SJCRH30 (cell line): Measurements from ENCODE around the gene SPANXB1. TPM values are rescaled to one million over a fixed set of nuclear protein-coding genes. Genes with fewer than 3 reads are reported as not detected.
A peak's percentile ranks its signal among the peaks of the same experiment; 100 is the strongest.
"Not testable (repeated sequence)": the region's sequence is repeated elsewhere in the genome, so short reads cannot be mapped to it uniquely, and the experiment has no call there.

ENCODE experiments used
- DNase-seq, 2 experiments: peaks; one replicate each; pipeline ENCODE4 v3.0.0-alpha.2; 2015 to 2020
- H3K27ac ChIP-seq: fragments of 250-450 bp; sonication (Bioruptor Pico); 2 replicates; pipeline ENCODE4 v1.5.1; 2020; ENCODE audit warnings: mild to moderate bottlenecking, moderate library complexity
- H3K27me3 ChIP-seq: fragments of 250-450 bp; sonication (Bioruptor Pico); 2 replicates; pipeline ENCODE4 v1.5.1; 2020; ENCODE audit warnings: mild to moderate bottlenecking, moderate library complexity
- H3K36me3 ChIP-seq: fragments of 250-450 bp; sonication (Bioruptor Pico); 2 replicates; pipeline ENCODE4 v1.5.1; 2020; ENCODE audit warnings: mild to moderate bottlenecking, moderate library complexity
- H3K4me1 ChIP-seq: fragments of 250-450 bp; sonication (Bioruptor Pico); 2 replicates; pipeline ENCODE4 v1.5.1; 2020; ENCODE audit warnings: mild to moderate bottlenecking, moderate library complexity
- H3K4me3 ChIP-seq: fragments of 250-450 bp; sonication (Bioruptor Pico); 2 replicates; pipeline ENCODE4 v1.5.1; 2020; ENCODE audit warnings: mild to moderate bottlenecking, moderate library complexity
- H3K9me3 ChIP-seq: fragments of 250-450 bp; sonication (Bioruptor Pico); replicated peaks from 2 replicates; pipeline ENCODE4 v1.5.1; 2020; ENCODE audit warnings: mild to moderate bottlenecking, moderate library complexity
- total RNA-seq: library from RNA; depleted of rRNA; stranded (reverse); fragments of >200 nt; shearing (Covaris generic); gene quantifications from 2 replicates; pipeline ENCODE4 v1.2.3, GENCODE V29; 2014; rRNA removed

Gene SPANXB1
- not detected in 2 replicates for total RNA-seq

GRCh38 chrX:141002568-141002967, at the start of gene SPANXB1:
Gene SPANXB1 (plus strand): TSS chrX:141002594. CDS start chrX:141002694, 100 bp downstream.
- H3K9me3 ChIP-seq, H3K27me3 ChIP-seq, H3K4me1 ChIP-seq, H3K27ac ChIP-seq, DNase-seq, H3K4me3 ChIP-seq, H3K36me3 ChIP-seq: not testable (repeated sequence)

- H3K27me3 ChIP-seq = no peaks in the 10 kb centered on the region
- H3K27ac ChIP-seq = no peak overlapping the region
- DNase-seq = no peak
- H3K36me3 ChIP-seq = no peaks in the 10 kb centered on the region
- H3K9me3 ChIP-seq = no peaks in the 10 kb centered on the region
- no peak overlapping the region for H3K4me3 ChIP-seq
- H3K4me1 ChIP-seq = no peaks in the 10 kb centered on the region
Measured at GRCh38 chrX:140967036-140967435, 35.4 kb upstream of the SPANXB1 start.

GRCh38 chrX:140971099-140971795, 31.1 kb upstream of the SPANXB1 start:
- Histone ChIP-seq H3K4me3 (no peak overlapping the region), H3K27ac (no peak overlapping the region), H3K4me1 (no peaks in the 10 kb centered on the region), H3K36me3 (no peaks in the 10 kb centered on the region), H3K27me3 (no peaks in the 10 kb centered on the region), H3K9me3 (no peaks in the 10 kb centered on the region)
- no peak for DNase-seq

- H3K27ac ChIP-seq = no peak overlapping the region
- no peaks in the 10 kb centered on the region for H3K36me3 ChIP-seq
- no peak for DNase-seq
- no peaks in the 10 kb centered on the region for H3K27me3 ChIP-seq
- H3K9me3 ChIP-seq = no peaks in the 10 kb centered on the region
- H3K4me1 ChIP-seq = no peaks in the 10 kb centered on the region
- no peak overlapping the region for H3K4me3 ChIP-seq
Measured at GRCh38 chrX:140975472-140975871, 26.9 kb upstream of the SPANXB1 start.

GRCh38 chrX:140980271-140980670, 22.1 kb upstream of the SPANXB1 start:
- Histone ChIP-seq H3K4me1 (no peaks in the 10 kb centered on the region), H3K27ac (no peak overlapping the region), H3K9me3 (no peaks in the 10 kb centered on the region), H3K4me3 (no peak overlapping the region), H3K36me3 (no peaks in the 10 kb centered on the region), H3K27me3 (no peaks in the 10 kb centered on the region)
- DNase-seq = no peak

- Histone ChIP-seq H3K4me1 (no peaks in the 10 kb centered on the region), H3K9me3 (no peaks in the 10 kb centered on the region), H3K27me3 (no peaks in the 10 kb centered on the region), H3K4me3 (no peak overlapping the region), H3K36me3 (no peaks in the 10 kb centered on the region), H3K27ac (no peak overlapping the region)
- DNase-seq = no peak
Measured at GRCh38 chrX:140983730-140984129, 18.7 kb upstream of the SPANXB1 start.

- not testable (repeated sequence) for H3K27ac ChIP-seq, H3K4me3 ChIP-seq, H3K4me1 ChIP-seq, DNase-seq, H3K36me3 ChIP-seq, H3K9me3 ChIP-seq, H3K27me3 ChIP-seq
Measured at GRCh38 chrX:141005243-141005642, 2.8 kb downstream of the SPANXB1 start.

GRCh38 chrX:141044246-141044645, 41.9 kb downstream of the SPANXB1 start:
- H3K4me3 ChIP-seq, DNase-seq, H3K4me1 ChIP-seq, H3K36me3 ChIP-seq, H3K9me3 ChIP-seq, H3K27me3 ChIP-seq, H3K27ac ChIP-seq: not testable (repeated sequence)

- not testable (repeated sequence) for H3K4me3 ChIP-seq, H3K36me3 ChIP-seq, H3K27ac ChIP-seq, H3K4me1 ChIP-seq, DNase-seq, H3K27me3 ChIP-seq, H3K9me3 ChIP-seq
Measured at GRCh38 chrX:141049878-141050277, 47.5 kb downstream of the SPANXB1 start.

- H3K27ac ChIP-seq, H3K27me3 ChIP-seq, H3K36me3 ChIP-seq, H3K4me1 ChIP-seq, H3K4me3 ChIP-seq, H3K9me3 ChIP-seq: not testable (repeated sequence)
- DNase-seq = peak in 1 of 2 experiments; percentile 18
Measured at GRCh38 chrX:141052098-141052497, 49.7 kb downstream of the SPANXB1 start.

Other genes starting within 250 kb of the SPANXB1 start
- 13.7 and 15.7 TPM in 2 replicates for gene LDOC1, start 174.5 kb downstream of the SPANXB1 start, total RNA-seq
- not detected in 2 replicates for gene SPANXC, start 239.9 kb downstream of the SPANXB1 start, total RNA-seq